ENCODE measurements around the gene HEMGN.
"Not testable (repeated sequence)": the region's sequence is repeated elsewhere in the genome, so short reads cannot be mapped to it uniquely, and the experiment has no call there.

Gene HEMGN
- 0.31 to 3.2 reads per million in 2 donors for total RNA-seq

- DNase-seq, result peak in 3 of 5 experiments; percentile 22 to 83 (median 70)
Observed at GRCh38 chr9:97938081-97938644, at the start of gene HEMGN. HEMGN (minus strand) TSS chr9:97938172; CDS start chr9:97938136, 36 bp downstream.

- DNase-seq, result peak in 1 of 5 experiments; percentile 44
Observed at GRCh38 chr9:97987487-97987886, 49.5 kb upstream of the HEMGN start.

- peak; percentile 17 to 70 (median 29) for DNase-seq
Observed at GRCh38 chr9:97985058-97985861, 47.3 kb upstream of the HEMGN start.

GRCh38 chr9:97984188-97985057 is 46.5 kb upstream of the HEMGN start:
- peak; percentile 54 to 86 (median 75) for DNase-seq

GRCh38 chr9:97983589-97984187 is 45.7 kb upstream of the HEMGN start:
- DNase-seq, result peak; percentile 31 to 71 (median 57)

GRCh38 chr9:97982683-97983588 is 45.0 kb upstream of the HEMGN start, which contains the start of gene ANP32B:
ANP32B (plus strand) TSS chr9:97983341; CDS start chr9:97983556, 215 bp downstream.
- peak; percentile 89 to 96 (median 91) for DNase-seq

GRCh38 chr9:97981846-97982682 is 44.1 kb upstream of the HEMGN start:
- peak in 1 of 5 experiments; percentile 0 for DNase-seq

- DNase-seq, result no peak
Observed at GRCh38 chr9:97980918-97981845, 43.2 kb upstream of the HEMGN start.

- DNase-seq, result no peak
Observed at GRCh38 chr9:97980479-97980803, 42.5 kb upstream of the HEMGN start.

GRCh38 chr9:97979788-97980478 is 42.0 kb upstream of the HEMGN start:
- DNase-seq, result no peak

GRCh38 chr9:97978371-97979130 is 40.6 kb upstream of the HEMGN start:
- DNase-seq, result no peak

GRCh38 chr9:97976633-97977032 is 38.7 kb upstream of the HEMGN start:
- not testable (repeated sequence) for DNase-seq

GRCh38 chr9:97975376-97975775 is 37.4 kb upstream of the HEMGN start:
- no peak for DNase-seq

- no peak for DNase-seq
Observed at GRCh38 chr9:97972753-97973152, 34.8 kb upstream of the HEMGN start.

GRCh38 chr9:97970165-97970564 is 32.2 kb upstream of the HEMGN start:
- no peak for DNase-seq

- DNase-seq, result no peak
Observed at GRCh38 chr9:97969014-97969413, 31.0 kb upstream of the HEMGN start.

GRCh38 chr9:97966493-97966892 is 28.5 kb upstream of the HEMGN start:
- DNase-seq, result no peak

- no peak for DNase-seq
Observed at GRCh38 chr9:97964901-97965300, 26.9 kb upstream of the HEMGN start.
